CD4-positive, alpha-beta T cell treated with Interleukin-21 for 1 hour (primary cell): ENCODE results near the gene EGR2.
"Not testable (repeated sequence)": the region's sequence is repeated elsewhere in the genome, so short reads cannot be mapped to it uniquely, and the experiment has no call there.

Experiments used
- DNase-seq: peaks from one replicate; pipeline ENCODE4 v3.0.0-alpha.2; 2020

EGR2 gene

GRCh38 chr10:62792261-62792660 lies 23.9 kb downstream of the EGR2 start:
- DNase-seq: no peak

GRCh38 chr10:62790571-62790970 lies 25.6 kb downstream of the EGR2 start:
- no peak for DNase-seq

DNA sequence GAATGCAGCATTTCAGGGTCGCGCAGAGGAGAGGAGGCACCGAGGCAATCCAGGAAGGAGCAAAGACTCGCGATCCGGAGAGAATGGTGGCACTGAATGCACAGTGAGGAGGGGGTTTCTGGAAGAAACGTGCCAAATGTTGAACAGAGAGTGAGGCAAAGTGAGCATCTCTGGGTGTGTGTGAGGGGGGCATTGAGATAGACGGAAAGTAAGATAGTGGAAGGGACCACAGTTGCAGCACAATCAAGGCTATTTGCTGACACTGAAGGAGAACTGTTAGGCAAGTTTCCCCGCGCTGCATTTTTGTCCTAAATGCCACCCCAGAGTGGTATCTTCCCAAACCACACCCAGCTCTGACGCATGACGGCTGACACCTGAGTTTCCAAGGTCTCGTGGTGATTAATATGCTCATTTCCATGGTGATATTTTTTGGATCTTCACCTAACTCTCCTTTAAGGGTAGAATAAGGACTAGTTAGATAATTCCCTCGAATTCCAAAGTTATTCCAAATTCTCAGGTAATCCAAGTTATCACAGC lies 26.1 kb downstream of the EGR2 start:
- no peak for DNase-seq

DNA sequence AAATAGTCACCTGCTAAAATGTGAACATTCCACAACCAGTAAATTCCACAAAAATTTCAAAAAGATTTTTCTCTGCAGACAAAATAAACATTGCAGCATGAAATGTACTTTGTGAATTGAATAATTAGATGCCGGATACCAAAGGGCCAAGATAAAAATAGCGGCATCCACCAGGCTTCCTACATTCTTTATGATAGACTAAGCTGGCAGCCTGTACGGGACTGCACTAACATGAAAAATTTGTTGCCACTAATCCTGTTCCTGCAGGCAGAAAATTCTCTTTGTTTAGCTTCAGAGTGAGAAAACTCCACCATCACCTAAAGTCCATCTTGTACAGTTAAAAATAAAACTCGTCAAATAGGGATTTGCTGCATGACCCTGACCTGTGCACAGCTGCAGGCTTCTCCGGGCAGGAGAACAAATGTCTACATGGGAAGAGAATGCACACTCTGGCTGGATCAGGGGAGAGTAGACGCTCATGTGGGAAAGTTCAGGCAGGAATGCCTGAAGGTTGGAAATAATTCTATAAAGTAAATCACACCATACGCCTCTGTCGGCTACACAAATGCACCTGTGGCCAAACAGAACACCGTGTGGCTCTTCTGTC lies 27.2 kb downstream of the EGR2 start:
- no peak for DNase-seq

DNA sequence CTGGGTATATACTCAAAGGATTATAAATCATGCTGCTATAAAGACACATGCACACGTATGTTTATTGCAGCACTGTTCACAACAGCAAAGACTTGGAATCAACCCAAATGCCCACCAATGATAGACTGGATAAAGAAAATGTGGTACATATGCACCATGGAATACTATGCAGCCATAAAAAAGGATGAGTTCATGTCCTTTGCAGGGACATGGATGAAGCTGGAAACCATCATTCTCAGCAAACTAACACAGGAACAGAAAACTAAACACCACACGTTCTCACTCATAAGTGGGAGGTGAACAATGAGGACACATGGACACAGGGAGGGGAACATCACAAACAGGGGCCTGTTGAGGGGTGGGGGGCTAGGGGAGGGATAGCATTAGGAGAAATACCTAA lies 27.9 kb downstream of the EGR2 start:
- DNase-seq: not testable (repeated sequence)

GRCh38 chr10:62784537-62784936 lies 31.6 kb downstream of the EGR2 start:
- DNase-seq: not testable (repeated sequence)

- DNase-seq: peak; percentile 91
Measured at GRCh38 chr10:62779487-62780248, 36.5 kb downstream of the EGR2 start.

GRCh38 chr10:62778125-62778524 lies 38.0 kb downstream of the EGR2 start:
- DNase-seq: no peak

GRCh38 chr10:62772186-62772974 lies 43.8 kb downstream of the EGR2 start:
- no peak for DNase-seq

DNA sequence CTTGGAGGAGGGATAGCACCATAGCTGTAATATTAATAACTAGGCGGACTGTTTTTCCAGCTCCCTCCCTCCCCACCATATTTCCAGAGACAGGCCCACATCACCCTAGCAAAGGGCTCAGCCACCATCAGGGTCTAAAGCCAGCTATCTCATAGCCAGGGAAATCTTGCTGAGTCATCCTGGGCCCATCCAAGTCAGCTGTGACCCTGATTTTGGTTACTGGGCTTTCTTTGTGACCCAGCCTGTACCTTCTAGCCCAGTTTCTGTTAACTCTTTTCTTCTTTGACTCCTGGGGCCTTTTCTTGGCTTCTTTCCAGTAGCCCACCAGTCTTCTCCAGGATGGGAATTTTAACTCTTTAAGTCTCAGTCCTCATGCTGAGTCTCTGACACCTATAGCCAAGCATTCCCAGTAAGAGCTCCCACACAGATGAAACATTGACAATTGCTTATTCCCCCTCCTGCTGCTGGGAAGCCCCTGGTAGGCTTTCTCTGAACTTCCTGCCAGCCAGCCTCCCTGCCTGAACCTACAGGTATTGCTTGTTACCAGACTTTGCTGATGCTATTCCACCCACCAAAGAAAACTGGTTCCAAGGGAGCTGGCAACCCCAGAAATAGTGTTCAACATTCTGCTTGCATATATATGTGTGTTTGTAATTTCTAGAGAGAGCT lies 46.5 kb downstream of the EGR2 start:
- DNase-seq: no peak

DNA sequence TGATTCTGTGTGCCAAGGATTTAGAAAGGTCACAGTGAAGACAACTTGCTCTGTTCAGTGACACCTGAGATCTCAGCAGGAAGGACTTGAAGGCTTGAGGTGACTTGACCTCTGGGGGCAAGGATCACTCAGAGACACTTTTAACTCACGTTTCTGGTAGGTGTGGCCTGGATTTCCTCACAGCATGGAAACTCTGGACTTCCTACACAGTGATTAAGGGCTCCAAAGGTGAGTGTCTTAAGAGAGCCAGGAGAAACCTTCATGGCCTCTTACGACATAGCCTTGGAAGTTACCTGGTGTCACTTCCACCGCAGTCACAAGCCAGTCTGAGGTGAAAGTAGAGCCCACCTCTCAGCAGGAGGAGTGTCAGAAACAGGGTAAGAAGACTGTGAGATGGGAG lies 49.8 kb downstream of the EGR2 start:
- DNase-seq: no peak

DNA sequence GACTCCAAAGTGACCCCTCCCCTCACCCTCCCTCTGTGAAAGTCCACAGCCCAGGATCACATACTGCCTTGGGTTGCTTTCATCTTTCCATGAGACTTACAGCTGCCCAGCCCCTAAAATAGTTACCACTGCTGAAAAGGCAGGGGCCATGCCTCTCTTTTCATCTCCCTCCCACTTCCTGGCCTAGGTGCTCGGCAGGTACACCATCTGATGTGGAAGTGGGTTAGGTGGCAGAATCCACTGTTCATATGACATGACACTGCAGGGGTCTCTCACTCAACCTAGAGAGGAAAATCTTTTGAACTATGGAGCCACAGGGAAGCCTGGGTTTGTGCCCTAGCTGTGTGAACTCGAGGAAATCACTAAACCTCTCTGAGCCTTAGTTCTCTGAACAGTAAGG lies 50.4 kb downstream of the EGR2 start:
- DNase-seq: no peak

DNA sequence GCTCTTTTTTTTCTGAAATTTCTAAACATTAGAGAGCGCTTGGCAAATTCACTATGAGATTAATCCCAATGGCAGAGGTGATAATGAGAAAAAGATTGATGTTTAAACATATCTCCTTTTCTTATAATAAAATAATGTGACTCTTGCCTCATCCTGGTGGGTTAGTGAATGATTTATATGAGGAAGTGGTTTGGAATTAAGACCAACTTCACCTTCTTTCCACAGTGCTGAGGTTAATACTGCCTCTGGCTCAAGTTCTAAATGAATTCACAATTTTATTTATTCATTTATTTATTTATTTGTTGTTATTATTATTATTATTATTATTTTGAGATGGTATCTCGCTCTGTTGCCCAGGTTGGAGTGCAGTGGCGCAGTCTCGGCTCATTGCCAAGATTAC lies 52.2 kb downstream of the EGR2 start:
- no peak for DNase-seq

- DNase-seq: no peak
Measured at GRCh38 chr10:62763155-62763554, 53.0 kb downstream of the EGR2 start.
